Ectodermal cell (in vitro differentiated cells): ENCODE measurements around the gene SGMS1.
"Not testable (repeated sequence)": the region's sequence is repeated elsewhere in the genome, so short reads cannot be mapped to it uniquely, and the experiment has no call there.

Experiments used
- H3K27ac ChIP-seq: 2 replicates; pipeline ENCODE4 v1.7.0; 2013; ENCODE audit warnings: mild to moderate bottlenecking, low read depth, low read length; ENCODE audit not compliant: insufficient read depth, poor library complexity, severe bottlenecking
- H3K27me3 ChIP-seq: 2 replicates; pipeline ENCODE4 v1.7.0; 2013; ENCODE audit warnings: mild to moderate bottlenecking, low read length; ENCODE audit not compliant: insufficient read depth, control insufficient read depth, poor library complexity, severe bottlenecking
- H3K36me3 ChIP-seq: one replicate; pipeline ENCODE4 v1.7.0; 2013; ENCODE audit warnings: low read length; ENCODE audit not compliant: control insufficient read depth, insufficient read depth
- H3K4me1 ChIP-seq: one replicate; pipeline ENCODE4 v1.7.0; 2013; ENCODE audit warnings: low read length; ENCODE audit not compliant: control insufficient read depth, insufficient read depth
- H3K4me3 ChIP-seq: 2 replicates; pipeline ENCODE4 v1.7.0; 2013; ENCODE audit warnings: low read depth, low read length, control low read depth; ENCODE audit not compliant: insufficient read depth
- H3K9me3 ChIP-seq: 2 replicates; pipeline ENCODE4 v1.7.0; 2013; ENCODE audit warnings: mild to moderate bottlenecking, low read length, moderate library complexity; ENCODE audit not compliant: control insufficient read depth
- WGBS, 2 experiments: methylation state at CpG; one replicate each; pipeline ENCODE4 v1.1.7; 2013; ENCODE audit warnings: missing lambda C conversion rate in 2 of 2; 5-methylcytosine and 5-hydroxymethylcytosine counted together

The SGMS1 gene

DNA sequence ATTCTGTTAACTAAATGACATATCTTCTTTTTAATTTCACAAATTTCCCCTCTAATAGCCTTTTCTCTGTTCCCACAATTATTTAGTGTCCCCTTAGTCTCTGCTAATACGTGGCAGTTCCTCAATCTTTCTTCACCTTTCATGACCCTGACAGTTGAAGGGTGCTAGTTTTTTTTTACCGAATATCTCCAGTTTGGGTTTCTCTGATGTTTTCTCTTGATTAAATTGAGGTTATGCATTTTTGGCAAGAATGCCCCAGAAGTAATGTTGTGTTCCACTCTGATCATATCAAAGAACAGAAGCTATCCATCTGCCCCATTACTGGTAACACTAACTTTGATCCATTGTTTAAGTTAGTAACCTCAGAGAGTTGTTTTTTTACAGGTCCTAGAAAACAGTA lies 238.9 kb downstream of the SGMS1 start:
- Histone ChIP-seq H3K4me1 (no peaks in the 10 kb centered on the region), H3K4me3 (no peak overlapping the region), H3K27ac (no peak overlapping the region), H3K36me3 (no peaks in the 10 kb centered on the region), H3K27me3 (no peaks in the 10 kb centered on the region), H3K9me3 (no peaks in the 10 kb centered on the region)
- 67 to 86% methylated on average over 1 to 2 of the region's 2 CpGs for WGBS, 2 experiments

DNA sequence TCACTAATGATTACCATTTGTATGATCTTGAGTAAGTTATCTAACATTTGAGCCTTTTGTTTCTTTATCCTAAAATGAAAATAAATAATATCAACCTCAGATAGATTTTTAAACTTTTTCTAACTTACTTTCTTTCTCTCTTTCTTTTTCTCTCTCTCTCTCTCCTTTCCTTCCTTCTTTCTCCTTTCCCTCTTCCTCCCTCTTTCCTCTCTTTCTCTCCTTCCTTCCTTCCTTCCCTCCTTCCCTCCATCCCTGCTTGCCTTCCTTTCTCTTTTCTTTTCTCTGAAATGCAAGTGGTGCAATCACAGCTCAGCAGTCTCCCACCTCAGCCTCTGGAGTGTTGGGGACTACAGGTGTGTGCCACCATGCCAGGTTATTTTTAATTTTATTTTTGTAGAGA lies 239.5 kb downstream of the SGMS1 start:
- no peaks in the 10 kb centered on the region for H3K27me3 ChIP-seq
- H3K4me1 ChIP-seq = no peaks in the 10 kb centered on the region
- no peak overlapping the region for H3K27ac ChIP-seq
- H3K4me3 ChIP-seq = no peak overlapping the region
- H3K36me3 ChIP-seq = no peaks in the 10 kb centered on the region
- H3K9me3 ChIP-seq = no peaks in the 10 kb centered on the region

DNA sequence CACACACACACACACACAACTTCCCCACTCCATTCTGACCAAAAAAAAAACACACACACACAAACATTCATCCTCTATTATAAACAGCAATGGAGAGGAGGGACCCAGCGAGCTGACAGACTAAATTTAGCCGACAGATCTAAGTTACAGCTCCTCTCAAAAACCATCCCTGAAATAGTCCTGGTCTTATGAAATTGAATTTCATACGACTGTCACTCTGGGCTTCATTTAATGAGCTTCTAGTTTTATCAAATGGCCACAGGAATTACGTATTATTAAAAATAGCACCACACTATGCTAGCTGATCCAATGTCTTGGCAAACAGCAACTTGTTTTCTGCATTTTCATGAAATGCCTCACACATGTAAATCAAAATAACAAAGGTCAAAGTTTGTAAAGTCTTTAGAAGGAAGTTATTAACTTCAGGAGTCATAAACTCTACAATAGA lies 241.2 kb downstream of the SGMS1 start:
- WGBS, 2 experiments = 83 to 86% methylated on average over 4 of the region's 4 CpGs
- no peaks in the 10 kb centered on the region for H3K9me3 ChIP-seq
- H3K27ac ChIP-seq = no peak overlapping the region
- no peak overlapping the region for H3K4me3 ChIP-seq
- no peaks in the 10 kb centered on the region for H3K36me3 ChIP-seq
- no peaks in the 10 kb centered on the region for H3K27me3 ChIP-seq
- no peaks in the 10 kb centered on the region for H3K4me1 ChIP-seq

DNA sequence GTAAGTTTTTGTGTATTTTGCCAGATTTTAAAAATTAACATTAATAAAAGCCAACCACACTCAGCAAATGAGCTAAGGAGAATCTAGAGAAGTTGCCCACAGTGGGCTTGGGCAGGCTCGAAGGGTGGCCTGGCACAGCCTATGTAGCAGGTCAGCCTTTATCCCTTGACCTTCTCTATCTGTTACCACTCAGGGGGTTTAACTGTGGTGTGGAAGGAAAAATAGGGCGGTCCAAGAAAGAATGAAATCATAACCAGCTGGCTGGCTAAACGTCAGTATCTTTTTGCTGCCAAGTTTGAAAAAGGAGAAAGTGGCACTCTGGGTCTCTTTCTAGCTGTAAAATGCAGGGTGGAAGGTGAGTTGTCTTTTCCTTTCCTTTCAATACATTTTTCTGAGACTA lies 242.1 kb downstream of the SGMS1 start:
- no peaks in the 10 kb centered on the region for H3K9me3 ChIP-seq
- no peak overlapping the region for H3K4me3 ChIP-seq
- H3K36me3 ChIP-seq = no peaks in the 10 kb centered on the region
- 89 to 97% methylated on average over 3 of the region's 3 CpGs for WGBS, 2 experiments
- no peaks in the 10 kb centered on the region for H3K4me1 ChIP-seq
- H3K27me3 ChIP-seq = no peaks in the 10 kb centered on the region
- no peak overlapping the region for H3K27ac ChIP-seq

DNA sequence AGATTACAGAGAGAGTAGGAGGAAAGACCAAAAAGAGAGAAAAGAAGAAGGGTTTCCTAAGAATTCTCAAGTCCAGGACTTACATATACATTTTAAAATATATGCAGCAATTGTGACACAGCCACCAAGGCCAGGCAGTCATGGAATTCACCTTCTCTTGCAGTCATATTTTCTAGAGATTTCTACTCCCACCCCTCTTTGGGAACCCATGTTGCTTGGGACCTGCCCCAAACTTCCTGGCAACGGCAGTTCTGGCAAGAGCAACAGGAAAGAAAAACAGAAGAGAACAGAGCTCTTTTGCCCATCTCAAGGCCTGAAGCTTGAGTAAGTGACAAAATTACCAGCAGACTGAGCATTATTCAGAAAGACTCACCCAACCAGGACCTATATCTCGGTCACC lies 244.1 kb downstream of the SGMS1 start:
- H3K36me3 ChIP-seq = no peaks in the 10 kb centered on the region
- WGBS, 2 experiments = 83 to 88% methylated on average over 2 of the region's 2 CpGs
- H3K4me3 ChIP-seq = no peak overlapping the region
- no peaks in the 10 kb centered on the region for H3K27me3 ChIP-seq
- no peak overlapping the region for H3K27ac ChIP-seq
- no peaks in the 10 kb centered on the region for H3K9me3 ChIP-seq
- H3K4me1 ChIP-seq = no peaks in the 10 kb centered on the region

DNA sequence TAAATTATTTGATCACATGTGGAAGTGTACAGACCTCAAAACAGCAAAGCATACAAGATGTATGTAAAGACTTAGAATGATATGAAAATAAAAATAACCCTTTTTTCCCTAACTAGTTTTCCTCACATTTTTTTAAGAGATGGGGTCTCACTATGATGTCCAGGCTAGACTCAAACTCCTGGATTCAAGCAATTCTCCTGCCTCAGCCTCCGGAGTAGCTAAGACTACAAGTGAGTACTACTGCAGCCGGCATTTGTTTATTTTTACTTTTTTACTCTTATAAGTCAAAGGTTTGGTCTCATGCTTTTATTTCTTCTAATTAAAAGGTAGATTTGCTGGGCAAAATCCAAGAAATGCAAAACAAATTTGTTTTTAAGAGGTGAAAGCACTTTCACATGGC lies 248.0 kb downstream of the SGMS1 start:
- no peak overlapping the region for H3K27ac ChIP-seq
- 95 to 100% methylated on average over 2 of the region's 2 CpGs for WGBS, 2 experiments
- no peak overlapping the region for H3K4me3 ChIP-seq

DNA sequence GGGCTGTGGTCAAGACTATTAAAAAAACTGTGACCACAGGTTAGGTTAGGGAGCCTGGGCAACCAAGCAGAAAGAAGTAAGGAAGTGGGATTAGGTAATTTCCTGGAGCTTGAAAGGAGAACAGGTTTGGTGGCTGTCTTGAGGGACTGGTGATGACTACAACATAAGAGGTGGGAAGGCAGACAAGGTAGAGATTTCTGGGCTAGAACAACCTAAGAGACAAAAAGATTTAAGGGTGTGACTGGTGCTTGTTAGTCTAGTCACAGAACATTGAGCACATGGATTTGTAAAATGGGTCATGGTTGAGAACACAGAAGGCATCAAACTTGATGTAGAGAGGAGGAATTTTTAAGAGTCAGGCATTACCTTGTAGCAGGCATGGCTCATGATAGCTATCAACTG lies 248.7 kb downstream of the SGMS1 start:
- H3K4me1 ChIP-seq = no peaks in the 10 kb centered on the region
- H3K4me3 ChIP-seq = no peak overlapping the region
- no peaks in the 10 kb centered on the region for H3K27me3 ChIP-seq
- no peaks in the 10 kb centered on the region for H3K9me3 ChIP-seq
- no peaks in the 10 kb centered on the region for H3K36me3 ChIP-seq
- H3K27ac ChIP-seq = no peak overlapping the region

More for the DNA sequence above, 248.0 kb downstream of the SGMS1 start:
- Histone ChIP-seq H3K9me3 (no peaks in the 10 kb centered on the region), H3K27me3 (no peaks in the 10 kb centered on the region), H3K4me1 (no peaks in the 10 kb centered on the region), H3K36me3 (no peaks in the 10 kb centered on the region)

DNA sequence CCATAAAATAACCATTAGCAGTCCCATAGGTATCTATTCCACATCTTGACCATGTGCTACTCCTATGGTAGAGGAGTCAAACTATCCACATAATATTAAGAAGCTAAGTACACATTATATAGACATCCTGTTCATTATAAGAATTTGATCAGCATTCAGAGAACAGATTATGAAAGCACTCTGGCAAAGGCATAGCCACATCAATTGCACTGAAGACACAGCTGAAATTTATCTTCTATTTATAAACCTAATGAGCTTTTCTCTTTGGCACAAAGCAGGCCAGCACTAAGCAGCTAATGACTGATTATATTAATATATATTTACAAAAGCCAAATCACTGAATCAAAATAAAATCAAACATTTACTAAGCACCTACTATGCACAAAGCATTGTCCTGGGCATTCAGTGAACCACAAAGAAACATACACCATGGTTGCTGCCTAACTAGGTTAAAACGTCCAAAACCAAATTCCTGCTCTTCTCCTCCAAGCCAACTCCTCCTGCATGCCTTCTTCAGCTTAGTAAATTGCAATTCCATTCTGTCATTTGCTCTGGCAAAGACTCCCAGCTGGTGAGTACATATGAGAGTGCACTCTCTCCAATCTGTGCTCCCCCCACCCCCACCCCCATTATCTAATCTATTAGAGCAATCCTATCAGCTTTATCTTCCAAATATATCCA lies 249.8 kb downstream of the SGMS1 start:
- WGBS, 2 experiments = 73 to 77% methylated on average over 1 of the region's 1 CpG
- Histone ChIP-seq H3K27me3 (no peaks in the 10 kb centered on the region), H3K4me1 (no peaks in the 10 kb centered on the region), H3K36me3 (no peaks in the 10 kb centered on the region), H3K9me3 (no peaks in the 10 kb centered on the region), H3K4me3 (no peak overlapping the region), H3K27ac (no peak overlapping the region)

DNA sequence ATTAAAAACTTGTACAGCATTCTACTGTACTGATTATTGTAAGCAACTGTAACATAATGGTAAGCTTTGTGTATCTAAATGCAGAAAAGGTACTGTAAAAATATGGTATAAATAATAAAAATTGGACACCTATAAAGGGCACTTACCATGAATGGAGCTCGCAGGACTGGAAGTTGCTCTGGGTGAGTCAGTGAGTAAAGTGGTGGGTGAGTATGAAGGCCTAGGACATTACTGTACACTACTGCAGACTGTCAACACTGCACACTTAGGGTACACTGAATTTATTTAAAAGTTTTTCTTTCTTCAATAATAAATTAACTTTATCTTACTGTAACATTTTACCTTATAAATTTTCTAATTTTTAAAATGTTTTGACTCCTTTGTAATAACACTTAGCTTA lies 253.8 kb downstream of the SGMS1 start:
- Histone ChIP-seq H3K4me3 (no peak overlapping the region), H3K27ac (no peak overlapping the region), H3K27me3 (no peaks in the 10 kb centered on the region), H3K4me1 (no peaks in the 10 kb centered on the region), H3K36me3 (no peaks in the 10 kb centered on the region), H3K9me3 (no peaks in the 10 kb centered on the region)
- WGBS, 2 experiments = 90 to 100% methylated on average over 1 of the region's 1 CpG

DNA sequence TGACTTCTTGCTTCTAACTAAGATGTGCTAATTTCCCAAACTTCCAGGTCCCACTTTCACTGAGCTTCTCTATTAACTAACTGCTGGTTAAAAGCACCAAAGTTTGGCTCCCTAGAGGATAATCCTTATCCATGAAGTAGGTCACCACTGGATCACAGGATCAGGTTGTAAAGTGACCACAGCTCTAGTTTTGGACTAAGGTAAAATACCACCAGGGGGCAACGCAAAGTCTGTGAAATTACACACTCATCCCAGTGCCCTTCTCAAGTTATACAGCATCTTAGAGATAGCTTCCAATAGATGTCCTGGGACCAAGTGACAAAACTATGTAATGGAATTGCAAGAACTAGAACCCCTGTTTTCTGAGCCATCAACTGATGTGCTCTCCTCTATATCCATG lies 256.0 kb downstream of the SGMS1 start:
- Histone ChIP-seq H3K27me3 (no peaks in the 10 kb centered on the region), H3K4me3 (no peak overlapping the region), H3K9me3 (no peaks in the 10 kb centered on the region), H3K36me3 (no peaks in the 10 kb centered on the region), H3K27ac (no peak overlapping the region), H3K4me1 (no peaks in the 10 kb centered on the region)
- WGBS, 2 experiments = 73 to 91% methylated on average over 1 of the region's 1 CpG

DNA sequence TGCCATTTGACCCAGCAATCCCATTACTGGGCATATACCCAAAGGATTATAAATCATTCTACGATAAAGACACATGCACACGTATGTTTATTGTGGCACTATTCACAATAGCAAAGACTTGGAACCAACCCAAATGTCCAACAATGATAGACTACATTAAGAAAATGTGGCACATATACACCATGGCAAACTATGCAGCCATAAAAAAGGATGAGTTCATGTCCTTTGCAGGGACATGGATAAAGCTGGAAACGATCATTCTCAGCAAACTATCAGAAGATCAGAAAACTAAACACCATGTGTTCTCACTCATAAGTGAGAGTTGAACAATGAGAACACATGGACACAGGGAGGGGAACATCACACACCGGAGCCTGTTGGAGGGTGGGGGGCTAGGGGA lies 257.3 kb downstream of the SGMS1 start:
- H3K4me3 ChIP-seq, H3K4me1 ChIP-seq, H3K9me3 ChIP-seq, H3K27me3 ChIP-seq, H3K27ac ChIP-seq, H3K36me3 ChIP-seq: not testable (repeated sequence)
- 95 to 96% methylated on average over 2 to 4 of the region's 4 CpGs for WGBS, 2 experiments
